ENCODE results near the gene ZNF609.

The ZNF609 gene

GRCh38 chr15:64507845-64508244 lies 47.5 kb downstream of the ZNF609 start:
- Mint-ChIP-seq H3K4me3 (no peak overlapping the region), H3K27me3 (ENCODE audit: low read depth) (no peaks in the 10 kb centered on the region), H3K4me1 (peaks cover 50% of the 10 kb centered on the region), H3K36me3 (ENCODE audit: low read depth) (peaks cover 15% of the 10 kb centered on the region), H3K9me3 (no peaks in the 10 kb centered on the region), H3K27ac (peak overlapping the region; percentile 93 to 95 (median 95))
- TF ChIP-seq CTCF (IDR thresholded peaks at IDR 0.05; ENCODE audit: unreplicated experiment in 3 of 3) = no peak

- no peak for TF ChIP-seq CTCF (IDR thresholded peaks at IDR 0.05; ENCODE audit: unreplicated experiment in 3 of 3)
- Mint-ChIP-seq H3K9me3 (no peaks in the 10 kb centered on the region), H3K27me3 (ENCODE audit: low read depth) (no peaks in the 10 kb centered on the region), H3K27ac (peak overlapping the region; percentile 44 to 67 (median 57)), H3K4me1 (peaks cover 30% of the 10 kb centered on the region), H3K36me3 (ENCODE audit: low read depth) (peaks cover 16% of the 10 kb centered on the region), H3K4me3 (no peak overlapping the region)
Observed at GRCh38 chr15:64513823-64514222, 53.4 kb downstream of the ZNF609 start.

- H3K27ac Mint-ChIP-seq = peak overlapping the region in 2 of 3 experiments; percentile 13 to 39
- no peak overlapping the region for H3K4me3 Mint-ChIP-seq
- no peak for TF ChIP-seq CTCF (IDR thresholded peaks at IDR 0.05; ENCODE audit: unreplicated experiment in 3 of 3)
- H3K4me1 Mint-ChIP-seq = peaks cover 30% of the 10 kb centered on the region
- H3K9me3 Mint-ChIP-seq = no peaks in the 10 kb centered on the region
- no peaks in the 10 kb centered on the region for H3K27me3 Mint-ChIP-seq (ENCODE audit: low read depth)
- peaks cover 13% of the 10 kb centered on the region for H3K36me3 Mint-ChIP-seq (ENCODE audit: low read depth)
Observed at GRCh38 chr15:64515196-64515595, 54.8 kb downstream of the ZNF609 start.

- Mint-ChIP-seq H3K4me3 (no peak overlapping the region), H3K27ac (peak overlapping the region in 1 of 3 experiments; percentile 50), H3K36me3 (ENCODE audit: low read depth) (peaks cover 13% of the 10 kb centered on the region), H3K27me3 (ENCODE audit: low read depth) (no peaks in the 10 kb centered on the region), H3K9me3 (no peaks in the 10 kb centered on the region), H3K4me1 (peaks cover 35% of the 10 kb centered on the region)
- no peak for TF ChIP-seq CTCF (IDR thresholded peaks at IDR 0.05; ENCODE audit: unreplicated experiment in 3 of 3)
Observed at GRCh38 chr15:64515825-64516224, 55.4 kb downstream of the ZNF609 start.

GRCh38 chr15:64519897-64520296 lies 59.5 kb downstream of the ZNF609 start:
- H3K4me3 Mint-ChIP-seq = no peak overlapping the region
- no peak overlapping the region for H3K27ac Mint-ChIP-seq
- H3K4me1 Mint-ChIP-seq = peaks cover 51% of the 10 kb centered on the region
- H3K9me3 Mint-ChIP-seq = no peaks in the 10 kb centered on the region
- TF ChIP-seq CTCF (IDR thresholded peaks at IDR 0.05; ENCODE audit: unreplicated experiment in 3 of 3) = no peak
- H3K36me3 Mint-ChIP-seq (ENCODE audit: low read depth) = peaks cover 12% of the 10 kb centered on the region
- H3K27me3 Mint-ChIP-seq (ENCODE audit: low read depth) = no peaks in the 10 kb centered on the region

- Mint-ChIP-seq H3K4me3 (no peak overlapping the region), H3K27ac (peak overlapping the region; percentile 54 to 78 (median 70)), H3K36me3 (ENCODE audit: low read depth) (peaks cover 23% of the 10 kb centered on the region), H3K9me3 (no peaks in the 10 kb centered on the region), H3K4me1 (peaks cover 49% of the 10 kb centered on the region), H3K27me3 (ENCODE audit: low read depth) (no peaks in the 10 kb centered on the region)
- no peak for TF ChIP-seq CTCF (IDR thresholded peaks at IDR 0.05; ENCODE audit: unreplicated experiment in 3 of 3)
Observed at GRCh38 chr15:64521201-64521600, 60.8 kb downstream of the ZNF609 start.

All from nephron (organoid).